Astrocyte (in vitro differentiated cells and primary cell): ENCODE data around the gene ATOH7. TPM values are rescaled to one million over a fixed set of nuclear protein-coding genes. Genes with fewer than 3 reads are reported as not detected.

Source experiments
- DNase-seq: peaks from one replicate; pipeline ENCODE4 v3.0.0-alpha.2; 2010; ENCODE audit warnings: low read depth
- FAIRE-seq: peaks from 2 replicates; lab custom pipeline; 2011; peaks lifted over from hg19 to GRCh38; lab: Jason Lieb, UNC
- H2AFZ ChIP-seq: 2 replicates; pipeline ENCODE4 v1.6.0; 2012; ENCODE audit warnings: low read depth, low read length, inconsistent platforms
- H3K27ac ChIP-seq: 2 replicates; pipeline ENCODE4 v1.5.1; 2011; ENCODE audit warnings: low read depth, low read length, inconsistent platforms
- H3K27me3 ChIP-seq: 2 replicates; pipeline ENCODE4 v1.6.0; 2011; ENCODE audit warnings: low read length, inconsistent platforms; ENCODE audit not compliant: insufficient read depth
- H3K36me3 ChIP-seq: 2 replicates; pipeline ENCODE4 v1.5.1; 2011; ENCODE audit warnings: low read length, inconsistent platforms; ENCODE audit not compliant: insufficient read depth
- H3K4me1 ChIP-seq: 2 replicates; pipeline ENCODE4 v1.5.1; 2011; ENCODE audit warnings: low read length, inconsistent platforms; ENCODE audit not compliant: insufficient read depth
- H3K4me2 ChIP-seq: 2 replicates; pipeline ENCODE4 v1.6.0; 2012; ENCODE audit warnings: low read length, inconsistent platforms
- H3K4me3 ChIP-seq: 2 replicates; pipeline ENCODE4 v1.5.1; 2011; ENCODE audit warnings: low read depth, mild to moderate bottlenecking, low read length, inconsistent platforms; ENCODE audit not compliant: insufficient read depth
- H3K79me2 ChIP-seq: 2 replicates; pipeline ENCODE4 v1.6.0; 2012; ENCODE audit warnings: mild to moderate bottlenecking, low read length, inconsistent platforms; ENCODE audit not compliant: insufficient read depth
- H3K9ac ChIP-seq: 2 replicates; pipeline ENCODE4 v1.6.0; 2012; ENCODE audit warnings: mild to moderate bottlenecking, low read length, inconsistent platforms
- H3K9me3 ChIP-seq: 2 replicates; pipeline ENCODE4 v1.5.1; 2012; ENCODE audit warnings: low read depth, mild to moderate bottlenecking, low read length, inconsistent platforms; ENCODE audit not compliant: insufficient read depth
- H4K20me1 ChIP-seq: 2 replicates; pipeline ENCODE4 v1.6.0; 2012; ENCODE audit warnings: low read length, inconsistent platforms; ENCODE audit not compliant: insufficient read depth
- H3K27ac Mint-ChIP-seq: one replicate; pipeline ENCODE4 v1.8.0; 2021; ENCODE audit warnings: mild to moderate bottlenecking, mixed read lengths; ENCODE audit not compliant: unreplicated experiment
- H3K27me3 Mint-ChIP-seq: one replicate; pipeline ENCODE4 v1.8.0; 2021; ENCODE audit warnings: low read depth, mixed read lengths; ENCODE audit not compliant: unreplicated experiment
- H3K36me3 Mint-ChIP-seq: one replicate; pipeline ENCODE4 v1.8.0; 2021; ENCODE audit warnings: low read depth, mixed read lengths; ENCODE audit not compliant: unreplicated experiment
- H3K4me1 Mint-ChIP-seq: one replicate; pipeline ENCODE4 v1.8.0; 2021; ENCODE audit warnings: low read depth, mixed read lengths; ENCODE audit not compliant: unreplicated experiment
- H3K4me3 Mint-ChIP-seq: one replicate; pipeline ENCODE4 v1.8.0; 2021; ENCODE audit warnings: mild to moderate bottlenecking, moderate library complexity, mixed read lengths; ENCODE audit not compliant: unreplicated experiment
- H3K9me3 Mint-ChIP-seq: one replicate; pipeline ENCODE4 v1.8.0; 2021; ENCODE audit warnings: mild to moderate bottlenecking, mixed read lengths; ENCODE audit not compliant: unreplicated experiment
- CTCF ChIP-seq: IDR thresholded peaks from 2 replicates; pipeline ENCODE4 v1.5.1; 2011; ENCODE audit warnings: low read depth, mild to moderate bottlenecking, inconsistent platforms, low read length, moderate library complexity; ENCODE audit not compliant: insufficient read depth
- EZH2 ChIP-seq: IDR thresholded peaks from 2 replicates; pipeline ENCODE4 v1.6.1; 2012; ENCODE audit warnings: mild to moderate bottlenecking, low read length, inconsistent platforms; ENCODE audit not compliant: insufficient read depth
- total RNA-seq: library from RNA; stranded (reverse); gene quantifications from 2 replicates; pipeline ENCODE4 v1.2.1, GENCODE V29; 2021

ATOH7 gene
- total RNA-seq, 1 donor from 2014 or later: not detected

GRCh38 chr10:68251625-68252495 is 19.9 kb upstream of the ATOH7 start:
- no peaks in the 10 kb centered on the region for H3K36me3 Mint-ChIP-seq
- no peaks in the 10 kb centered on the region for H3K4me1 Mint-ChIP-seq
- H3K27ac Mint-ChIP-seq: no peak overlapping the region
- no peak for FAIRE-seq
- H3K4me2 ChIP-seq: no peak overlapping the region
- H3K27ac ChIP-seq: no peak overlapping the region
- no peaks in the 10 kb centered on the region for H3K9me3 ChIP-seq
- H3K79me2 ChIP-seq: no peaks in the 10 kb centered on the region
- H3K4me3 ChIP-seq: no peak overlapping the region
- no peaks in the 10 kb centered on the region for H4K20me1 ChIP-seq
- H3K9me3 Mint-ChIP-seq: peaks cover 3% of the 10 kb centered on the region
- H3K9ac ChIP-seq: no peak overlapping the region
- peaks cover 29% of the 10 kb centered on the region for H3K27me3 Mint-ChIP-seq
- no peak for TF ChIP-seq EZH2
- no peak for TF ChIP-seq CTCF
- H2AFZ ChIP-seq: no peak overlapping the region
- DNase-seq: no peak
- H3K27me3 ChIP-seq: peaks cover 7% of the 10 kb centered on the region
- H3K36me3 ChIP-seq: no peaks in the 10 kb centered on the region
- no peaks in the 10 kb centered on the region for H3K4me1 ChIP-seq
- no peak overlapping the region for H3K4me3 Mint-ChIP-seq

GRCh38 chr10:68251151-68251550 is 19.2 kb upstream of the ATOH7 start:
- H3K9ac ChIP-seq: no peak overlapping the region
- no peak overlapping the region for H3K4me3 Mint-ChIP-seq
- no peak overlapping the region for H3K27ac ChIP-seq
- no peaks in the 10 kb centered on the region for H3K4me1 ChIP-seq
- H3K9me3 Mint-ChIP-seq: peaks cover 3% of the 10 kb centered on the region
- peaks cover 27% of the 10 kb centered on the region for H3K27me3 Mint-ChIP-seq
- TF ChIP-seq CTCF: no peak
- no peak for TF ChIP-seq EZH2
- no peak overlapping the region for H3K4me3 ChIP-seq
- H3K36me3 Mint-ChIP-seq: no peaks in the 10 kb centered on the region
- H3K27ac Mint-ChIP-seq: no peak overlapping the region
- no peaks in the 10 kb centered on the region for H3K9me3 ChIP-seq
- DNase-seq (no peak), FAIRE-seq (no peak)
- H3K27me3 ChIP-seq: peaks cover 7% of the 10 kb centered on the region
- no peaks in the 10 kb centered on the region for H3K79me2 ChIP-seq
- H3K36me3 ChIP-seq: no peaks in the 10 kb centered on the region
- H3K4me2 ChIP-seq: no peak overlapping the region
- H3K4me1 Mint-ChIP-seq: no peaks in the 10 kb centered on the region
- H2AFZ ChIP-seq: no peak overlapping the region
- H4K20me1 ChIP-seq: no peaks in the 10 kb centered on the region

GRCh38 chr10:68249297-68249696 is 17.4 kb upstream of the ATOH7 start:
- Histone ChIP-seq H3K4me1 (no peaks in the 10 kb centered on the region), H3K79me2 (no peaks in the 10 kb centered on the region), H3K9ac (no peak overlapping the region), H3K9me3 (no peaks in the 10 kb centered on the region), H3K36me3 (no peaks in the 10 kb centered on the region), H3K4me3 (no peak overlapping the region), H2AFZ (no peak overlapping the region), H3K4me2 (no peak overlapping the region), H3K27ac (no peak overlapping the region), H3K27me3 (peaks cover 7% of the 10 kb centered on the region), H4K20me1 (no peaks in the 10 kb centered on the region)
- no peaks in the 10 kb centered on the region for H3K4me1 Mint-ChIP-seq
- FAIRE-seq: no peak
- no peaks in the 10 kb centered on the region for H3K36me3 Mint-ChIP-seq
- peaks cover 3% of the 10 kb centered on the region for H3K9me3 Mint-ChIP-seq
- H3K27ac Mint-ChIP-seq: no peak overlapping the region
- H3K4me3 Mint-ChIP-seq: no peak overlapping the region
- no peak for DNase-seq
- H3K27me3 Mint-ChIP-seq: peaks cover 21% of the 10 kb centered on the region
- TF ChIP-seq CTCF (no peak), EZH2 (no peak)
